H1 (cell line): Measurements from ENCODE around the gene SPATS2L.

ENCODE experiments used
- CTCF ChIP-seq, 3 experiments: IDR thresholded peaks; 1 replicate in 2 of 3; 2 replicates in 1 of 3; pipeline versions ENCODE4 v1.5.1 to v1.6.1; 2011; ENCODE audit warnings: low read length in 3 of 3, mild to moderate bottlenecking in 3 of 3, inconsistent platforms in 2 of 3, low read depth in 1 of 3, moderate library complexity in 1 of 3; ENCODE audit not compliant: insufficient read depth in 1 of 3; ENCODE audit errors: control extremely low read depth in 1 of 3
- MAX ChIP-seq: IDR thresholded peaks from 2 replicates; pipeline ENCODE4 v1.6.1; 2012; ENCODE audit warnings: inconsistent platforms
- POLR2A ChIP-seq, 2 experiments: IDR thresholded peaks; 1 replicate in 1 of 2; 2 replicates in 1 of 2; pipeline ENCODE4 v1.6.1; 2011; ENCODE audit warnings: low read depth in 2 of 2, low read length in 2 of 2, mild to moderate bottlenecking in 2 of 2; ENCODE audit errors: control extremely low read depth in 1 of 2
- POLR2AphosphoS5 ChIP-seq: IDR thresholded peaks from 2 replicates; pipeline ENCODE4 v1.6.1; 2011; ENCODE audit warnings: low read depth, low read length

- TF ChIP-seq CTCF (IDR thresholded peaks at IDR 0.05; ENCODE audit: control extremely low read depth in 1 of 3, insufficient read depth in 1 of 3, low read depth in 1 of 3, low read length in 3 of 3): no peak
- TF ChIP-seq POLR2A (IDR thresholded peaks at IDR 0.05; ENCODE audit: control extremely low read depth in 1 of 2, low read depth in 2 of 2, low read length in 2 of 2): no peak
- TF ChIP-seq POLR2AphosphoS5: no peak
- TF ChIP-seq MAX: no peak
Measured at GRCh38 chr2:200318940-200319435, 12.5 kb downstream of the SPATS2L start.
